WTC11 (cell line): Measurements from ENCODE around the gene COL27A1. TPM values are rescaled to one million over a fixed set of nuclear protein-coding genes. Genes with fewer than 3 reads are reported as not detected.

ENCODE experiments used
- ATAC-seq: fragments of 200-7000 bp; cut with Tn5 transposase; 2 replicates; pipeline ENCODE4 v1.10.0; 2021; ENCODE audit warnings: mild to moderate bottlenecking, moderate library complexity
- CTCF ChIA-PET: fragments of 300-600 bp; sonication (Branson Sonifier 250); formaldehyde crosslinking; loops from one replicate; lab custom pipeline; 2021; ENCODE audit warnings: antibody characterized with exemption; lab: Charles Lee
- POLR2A ChIA-PET: fragments of 350-600 bp; sonication (Branson Sonifier 250); formaldehyde crosslinking; loops from one replicate; lab custom pipeline; 2021; ENCODE audit warnings: antibody characterized with exemption; lab: Charles Lee
- DNase-seq: peaks from one replicate; pipeline ENCODE4 v3.0.0; 2021; ENCODE audit warnings: low spot score
- H3K27ac Mint-ChIP-seq: 2 replicates; pipeline ENCODE4 v1.8.0; 2021; ENCODE audit warnings: mixed read lengths
- H3K27me3 Mint-ChIP-seq: 2 replicates; pipeline ENCODE4 v1.8.0; 2021; ENCODE audit warnings: low read depth, mild to moderate bottlenecking, moderate library complexity, mixed read lengths
- H3K36me3 Mint-ChIP-seq: 2 replicates; pipeline ENCODE4 v1.8.0; 2021; ENCODE audit warnings: mixed read lengths
- H3K4me1 Mint-ChIP-seq: 2 replicates; pipeline ENCODE4 v1.8.0; 2022; ENCODE audit warnings: mixed read lengths
- H3K4me3 Mint-ChIP-seq: 2 replicates; pipeline ENCODE4 v1.8.0; 2021; ENCODE audit warnings: mild to moderate bottlenecking, moderate library complexity, mixed read lengths
- H3K9me3 Mint-ChIP-seq: 2 replicates; pipeline ENCODE4 v1.8.0; 2021; ENCODE audit warnings: mixed read lengths
- E2F4 ChIP-seq: sonication (generic); formaldehyde crosslinking; IDR thresholded peaks from 2 replicates; pipeline ENCODE4 v1.8.1; 2022; ENCODE audit warnings: low read depth, mild to moderate bottlenecking, moderate library complexity, missing genetic modification reagents, borderline replicate concordance
- ELF4 ChIP-seq: sonication (generic); formaldehyde crosslinking; IDR thresholded peaks from 2 replicates; pipeline ENCODE4 v1.8.1; 2022; ENCODE audit warnings: low read depth, mild to moderate bottlenecking, moderate library complexity, missing genetic modification reagents
- EMX1 ChIP-seq: fragments of 250-450 bp; sonication (Bioruptor Pico); IDR thresholded peaks from 2 replicates; pipeline ENCODE4 v1.8.0; 2021; ENCODE audit warnings: mild to moderate bottlenecking
- FOXK1 ChIP-seq: sonication (generic); formaldehyde crosslinking; IDR thresholded peaks from 2 replicates; pipeline ENCODE4 v1.8.0; 2022; ENCODE audit warnings: mild to moderate bottlenecking, moderate library complexity, missing genetic modification reagents
- GRHL2 ChIP-seq: fragments of 250-450 bp; sonication (Bioruptor Pico); IDR thresholded peaks from 2 replicates; pipeline ENCODE4 v1.8.0; 2022; ENCODE audit warnings: mild to moderate bottlenecking, moderate library complexity; ENCODE audit not compliant: insufficient replicate concordance, severe bottlenecking
- GTF2I ChIP-seq: fragments of 250-450 bp; sonication (Bioruptor Pico); conservative IDR thresholded peaks from 2 replicates; pipeline ENCODE4 v1.4.0; 2021; ENCODE audit warnings: mild to moderate bottlenecking
- JAZF1 ChIP-seq: fragments of 250-450 bp; sonication (Bioruptor Pico); IDR thresholded peaks from 2 replicates; pipeline ENCODE4 v1.9.0; 2021; ENCODE audit warnings: moderate library complexity, mild to moderate bottlenecking, inconsistent platforms
- NR1H2 ChIP-seq: sonication (generic); formaldehyde crosslinking; IDR thresholded peaks from 2 replicates; pipeline ENCODE4 v1.9.0; 2021; ENCODE audit warnings: mild to moderate bottlenecking, moderate library complexity, missing genetic modification reagents
- NR3C1 ChIP-seq: sonication (generic); formaldehyde crosslinking; conservative IDR thresholded peaks from 2 replicates; pipeline ENCODE4 v1.8.1; 2023; ENCODE audit warnings: low read depth, mild to moderate bottlenecking, missing genetic modification reagents
- SMAD4 ChIP-seq: sonication (generic); formaldehyde crosslinking; IDR thresholded peaks from 2 replicates; pipeline ENCODE4 v1.8.0; 2022; ENCODE audit warnings: mild to moderate bottlenecking, missing genetic modification reagents
- ZBTB21 ChIP-seq: sonication (generic); formaldehyde crosslinking; IDR thresholded peaks from 2 replicates; pipeline ENCODE4 v1.8.1; 2023; ENCODE audit warnings: mild to moderate bottlenecking, missing genetic modification reagents, borderline replicate concordance
- ZNF396 ChIP-seq: fragments of 250-450 bp; sonication (Bioruptor Pico); IDR thresholded peaks from 2 replicates; pipeline ENCODE4 v1.8.0; 2021; ENCODE audit warnings: mild to moderate bottlenecking, moderate library complexity, borderline replicate concordance
- ZNF671 ChIP-seq: fragments of 250-450 bp; sonication (Bioruptor Pico); IDR thresholded peaks from 2 replicates; pipeline ENCODE4 v1.8.0; 2021; ENCODE audit warnings: mild to moderate bottlenecking
- total RNA-seq: library from RNA; stranded (reverse); gene quantifications from 3 replicates; pipeline ENCODE4 v1.2.3, GENCODE V29; 2021
- TF ChIP-seq, protein P1 (sequence below): sonication (generic); formaldehyde crosslinking; IDR thresholded peaks from 2 replicates; pipeline ENCODE4 v1.8.1; 2023; ENCODE audit warnings: mild to moderate bottlenecking, missing genetic modification reagents, borderline replicate concordance
- TF ChIP-seq, protein P2 (sequence below): sonication (generic); formaldehyde crosslinking; IDR thresholded peaks from 2 replicates; pipeline ENCODE4 v1.8.1; 2023; ENCODE audit warnings: mild to moderate bottlenecking, moderate library complexity, missing genetic modification reagents

Gene COL27A1
- total RNA-seq, 1 experiment from 2014 or later = 47.5 TPM

- peaks cover 11% of the 10 kb centered on the region; the same call in 1 of the 2 replicates for H3K36me3 Mint-ChIP-seq
- H3K27ac Mint-ChIP-seq = no peak overlapping the region
- H3K27me3 Mint-ChIP-seq = no peaks in the 10 kb centered on the region
- DNase-seq (no peak), ATAC-seq (no peak)
- no peaks in the 10 kb centered on the region for H3K9me3 Mint-ChIP-seq
- ChIA-PET CTCF (interaction anchor here (1.0 to 1.2 kb wide), 2 partner anchors 75 to 133 kb away, joined by 3 read pairs; no protein-coding TSS in a partner anchor), POLR2A (no interaction called here)
- no peak overlapping the region for H3K4me3 Mint-ChIP-seq
- TF ChIP-seq EMX1 (no peak), ZNF396 (CRISPR knock-in tag) (no peak)
- H3K4me1 Mint-ChIP-seq = no peaks in the 10 kb centered on the region
These were observed 60.7 kb downstream of the COL27A1 start for GRCh38 chr9:114216081-114216480.

DNA sequence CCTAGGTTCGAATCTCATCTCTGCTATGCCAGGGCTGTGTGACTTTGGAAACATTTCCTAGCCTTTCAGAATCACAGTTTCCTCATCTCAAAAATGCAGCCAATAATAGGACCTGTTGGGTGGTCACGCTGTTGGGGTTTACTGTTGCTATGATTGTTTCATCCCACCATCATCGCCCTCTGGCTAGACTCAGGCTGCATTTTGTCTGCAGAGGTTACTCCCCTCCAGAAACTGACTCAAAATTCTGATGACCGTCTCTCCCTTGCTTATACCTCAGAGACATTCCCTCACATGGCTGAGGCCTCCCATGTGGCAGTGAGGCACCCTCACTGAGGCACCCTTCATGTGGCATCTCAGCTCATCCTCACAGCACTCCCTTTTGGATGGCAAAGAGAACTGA lies 61.6 kb downstream of the COL27A1 start:
- POLR2A ChIA-PET = interaction anchor here (1.0 kb wide), 1 partner anchor 45 kb away, joined by 3 read pairs; no protein-coding TSS in a partner anchor
- ATAC-seq (no peak), DNase-seq (no peak)
- TF ChIP-seq JAZF1 (CRISPR knock-in tag) (no peak), NR1H2 (CRISPR knock-in tag) (no peak), NR3C1 (CRISPR knock-in tag) (no peak), ZNF671 (no peak), FOXK1 (CRISPR knock-in tag) (no peak), GTF2I (no peak), E2F4 (CRISPR knock-in tag) (no peak), EMX1 (no peak), SMAD4 (CRISPR knock-in tag) (no peak), ZBTB21 (CRISPR knock-in tag) (no peak), GRHL2 (no peak), ELF4 (CRISPR knock-in tag) (no peak)
- TF ChIP-seq, protein P1, sequence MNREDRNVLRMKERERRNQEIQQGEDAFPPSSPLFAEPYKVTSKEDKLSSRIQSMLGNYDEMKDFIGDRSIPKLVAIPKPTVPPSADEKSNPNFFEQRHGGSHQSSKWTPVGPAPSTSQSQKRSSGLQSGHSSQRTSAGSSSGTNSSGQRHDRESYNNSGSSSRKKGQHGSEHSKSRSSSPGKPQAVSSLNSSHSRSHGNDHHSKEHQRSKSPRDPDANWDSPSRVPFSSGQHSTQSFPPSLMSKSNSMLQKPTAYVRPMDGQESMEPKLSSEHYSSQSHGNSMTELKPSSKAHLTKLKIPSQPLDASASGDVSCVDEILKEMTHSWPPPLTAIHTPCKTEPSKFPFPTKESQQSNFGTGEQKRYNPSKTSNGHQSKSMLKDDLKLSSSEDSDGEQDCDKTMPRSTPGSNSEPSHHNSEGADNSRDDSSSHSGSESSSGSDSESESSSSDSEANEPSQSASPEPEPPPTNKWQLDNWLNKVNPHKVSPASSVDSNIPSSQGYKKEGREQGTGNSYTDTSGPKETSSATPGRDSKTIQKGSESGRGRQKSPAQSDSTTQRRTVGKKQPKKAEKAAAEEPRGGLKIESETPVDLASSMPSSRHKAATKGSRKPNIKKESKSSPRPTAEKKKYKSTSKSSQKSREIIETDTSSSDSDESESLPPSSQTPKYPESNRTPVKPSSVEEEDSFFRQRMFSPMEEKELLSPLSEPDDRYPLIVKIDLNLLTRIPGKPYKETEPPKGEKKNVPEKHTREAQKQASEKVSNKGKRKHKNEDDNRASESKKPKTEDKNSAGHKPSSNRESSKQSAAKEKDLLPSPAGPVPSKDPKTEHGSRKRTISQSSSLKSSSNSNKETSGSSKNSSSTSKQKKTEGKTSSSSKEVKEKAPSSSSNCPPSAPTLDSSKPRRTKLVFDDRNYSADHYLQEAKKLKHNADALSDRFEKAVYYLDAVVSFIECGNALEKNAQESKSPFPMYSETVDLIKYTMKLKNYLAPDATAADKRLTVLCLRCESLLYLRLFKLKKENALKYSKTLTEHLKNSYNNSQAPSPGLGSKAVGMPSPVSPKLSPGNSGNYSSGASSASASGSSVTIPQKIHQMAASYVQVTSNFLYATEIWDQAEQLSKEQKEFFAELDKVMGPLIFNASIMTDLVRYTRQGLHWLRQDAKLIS (CRISPR knock-in tag) = no peak
- TF ChIP-seq, protein P2, sequence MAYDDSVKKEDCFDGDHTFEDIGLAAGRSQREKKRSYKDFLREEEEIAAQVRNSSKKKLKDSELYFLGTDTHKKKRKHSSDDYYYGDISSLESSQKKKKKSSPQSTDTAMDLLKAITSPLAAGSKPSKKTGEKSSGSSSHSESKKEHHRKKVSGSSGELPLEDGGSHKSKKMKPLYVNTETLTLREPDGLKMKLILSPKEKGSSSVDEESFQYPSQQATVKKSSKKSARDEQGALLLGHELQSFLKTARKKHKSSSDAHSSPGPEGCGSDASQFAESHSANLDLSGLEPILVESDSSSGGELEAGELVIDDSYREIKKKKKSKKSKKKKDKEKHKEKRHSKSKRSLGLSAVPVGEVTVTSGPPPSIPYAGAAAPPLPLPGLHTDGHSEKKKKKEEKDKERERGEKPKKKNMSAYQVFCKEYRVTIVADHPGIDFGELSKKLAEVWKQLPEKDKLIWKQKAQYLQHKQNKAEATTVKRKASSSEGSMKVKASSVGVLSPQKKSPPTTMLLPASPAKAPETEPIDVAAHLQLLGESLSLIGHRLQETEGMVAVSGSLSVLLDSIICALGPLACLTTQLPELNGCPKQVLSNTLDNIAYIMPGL (CRISPR knock-in tag) = no peak
- Mint-ChIP-seq H3K27me3 (no peaks in the 10 kb centered on the region), H3K4me3 (no peak overlapping the region), H3K4me1 (no peaks in the 10 kb centered on the region), H3K9me3 (no peaks in the 10 kb centered on the region), H3K27ac (no peak overlapping the region), H3K36me3 (peaks cover 10% of the 10 kb centered on the region; the same call in 1 of the 2 replicates)
- CTCF ChIA-PET = interaction anchor here (1.2 kb wide), 1 partner anchor 74 kb away, joined by 3 read pairs; no protein-coding TSS in a partner anchor
